ENCODE data around the gene CAPZB.

GRCh38 chr1:19489996-19490395 lies 4.7 kb upstream of the CAPZB start:
- no peak for TF ChIP-seq POLR2AphosphoS5 (IDR thresholded peaks at IDR 0.05; ENCODE audit: borderline replicate concordance, low read depth, low read length)
- TF ChIP-seq FOXP2 (optimal IDR thresholded peaks at IDR 0.05; ENCODE audit: control extremely low read depth, extremely low read length, insufficient read depth) = no peak

All from SK-N-MC (cell line).